ENCODE results near the gene CCDC159. TPM values are rescaled to one million over a fixed set of nuclear protein-coding genes. Genes with fewer than 3 reads are reported as not detected.
A peak's percentile ranks its signal among the peaks of the same experiment; 100 is the strongest.
"Not testable (repeated sequence)": the region's sequence is repeated elsewhere in the genome, so short reads cannot be mapped to it uniquely, and the experiment has no call there.

Gene CCDC159
- total RNA-seq, 1 experiment from 2014 or later, result 7.3 TPM

DNA sequence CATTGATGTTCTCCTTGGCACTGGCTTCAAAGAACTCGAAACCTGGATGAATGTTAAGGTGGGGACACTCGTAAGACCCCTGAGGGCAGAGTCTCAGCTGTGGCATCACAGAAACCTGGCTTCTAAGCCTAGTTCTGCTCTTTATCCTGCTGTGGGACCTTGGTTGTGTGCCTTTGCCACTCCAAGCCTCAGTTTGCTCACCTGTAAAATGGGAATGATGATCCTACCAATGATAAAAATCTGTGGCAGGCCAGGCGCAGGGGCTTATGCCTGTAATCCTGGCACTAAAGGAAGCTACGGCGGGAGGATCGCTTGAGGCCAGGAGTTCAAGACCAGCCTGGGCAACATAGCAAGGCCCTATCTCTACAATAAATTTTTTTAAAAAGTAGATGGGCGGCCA lies 20.8 kb upstream of the CCDC159 start:
- Histone ChIP-seq H3K4me3 (no peak overlapping the region), H3K27ac (no peak overlapping the region), H3K36me3 (no peaks in the 10 kb centered on the region), H3K9me3 (replicated peaks) (no peaks in the 10 kb centered on the region), H3K27me3 (replicated peaks) (no peaks in the 10 kb centered on the region), H3K4me1 (replicated peaks) (peaks cover 37% of the 10 kb centered on the region)
- no peak for DNase-seq (ENCODE audit: low read depth in 1 of 2, low spot score in 2 of 2)

- Histone ChIP-seq H3K27me3 (replicated peaks) (no peaks in the 10 kb centered on the region), H3K27ac (no peak overlapping the region), H3K4me3 (no peak overlapping the region), H3K36me3 (no peaks in the 10 kb centered on the region), H3K9me3 (replicated peaks) (no peaks in the 10 kb centered on the region), H3K4me1 (replicated peaks) (no peaks in the 10 kb centered on the region)
- no peak for DNase-seq (ENCODE audit: low read depth in 1 of 2, low spot score in 2 of 2)
Measured at GRCh38 chr19:11330127-11330526, 16.2 kb upstream of the CCDC159 start.

DNA sequence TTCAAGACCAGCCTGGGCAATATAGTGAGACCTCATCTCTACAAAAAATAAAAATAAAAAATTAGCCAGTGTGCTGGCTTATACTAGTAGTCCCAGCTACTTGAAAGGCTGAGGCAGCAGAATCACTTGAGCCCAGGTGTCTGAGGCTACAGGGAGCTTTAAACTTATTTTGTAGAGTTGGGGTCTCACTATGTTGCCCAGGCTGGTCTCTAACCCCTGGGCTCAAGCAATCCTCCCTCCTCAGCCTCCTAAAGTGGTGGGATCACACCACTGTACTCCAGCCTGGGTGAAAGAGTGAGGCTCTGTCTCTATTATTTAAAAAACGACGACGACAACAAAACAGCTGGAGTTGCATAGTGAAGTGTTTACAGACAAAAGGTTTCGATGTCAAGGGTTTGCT lies 14.8 kb upstream of the CCDC159 start:
- H3K27ac ChIP-seq, result no peak overlapping the region
- DNase-seq (ENCODE audit: low read depth in 1 of 2, low spot score in 2 of 2), result no peak
- H3K9me3 ChIP-seq (replicated peaks), result no peaks in the 10 kb centered on the region
- H3K4me1 ChIP-seq (replicated peaks), result no peaks in the 10 kb centered on the region
- no peaks in the 10 kb centered on the region for H3K36me3 ChIP-seq
- H3K27me3 ChIP-seq (replicated peaks), result no peaks in the 10 kb centered on the region
- no peak overlapping the region for H3K4me3 ChIP-seq

- Histone ChIP-seq H3K27ac (no peak overlapping the region), H3K4me3 (no peak overlapping the region), H3K4me1 (replicated peaks) (no peaks in the 10 kb centered on the region), H3K27me3 (replicated peaks) (no peaks in the 10 kb centered on the region), H3K9me3 (replicated peaks) (no peaks in the 10 kb centered on the region), H3K36me3 (no peaks in the 10 kb centered on the region)
- no peak for DNase-seq (ENCODE audit: low read depth in 1 of 2, low spot score in 2 of 2)
Measured at GRCh38 chr19:11332822-11333221, 13.5 kb upstream of the CCDC159 start.

DNA sequence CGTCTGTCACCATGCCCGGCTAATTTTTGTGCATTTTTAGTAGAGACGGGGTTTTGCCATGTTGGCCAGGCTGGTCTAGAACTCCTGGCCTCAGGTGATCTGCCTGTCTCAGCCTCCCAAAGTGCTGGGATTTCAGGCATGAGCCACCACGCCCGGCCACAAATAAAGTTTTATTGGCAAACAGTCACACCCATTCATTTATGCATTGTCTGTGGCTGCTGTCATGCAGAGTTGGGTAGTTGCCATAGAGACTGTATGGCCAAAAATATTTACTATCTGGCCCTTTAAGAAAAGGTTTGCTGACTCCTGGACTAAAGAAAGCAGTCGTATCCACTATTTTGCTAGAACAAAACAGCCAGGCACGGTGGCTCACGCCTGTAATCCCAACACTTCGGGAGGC lies 12.5 kb upstream of the CCDC159 start:
- not testable (repeated sequence) for DNase-seq (ENCODE audit: low read depth in 1 of 2, low spot score in 2 of 2); H3K36me3 ChIP-seq; H3K4me1 ChIP-seq (replicated peaks); H3K27ac ChIP-seq; H3K9me3 ChIP-seq (replicated peaks); H3K27me3 ChIP-seq (replicated peaks); H3K4me3 ChIP-seq

DNA sequence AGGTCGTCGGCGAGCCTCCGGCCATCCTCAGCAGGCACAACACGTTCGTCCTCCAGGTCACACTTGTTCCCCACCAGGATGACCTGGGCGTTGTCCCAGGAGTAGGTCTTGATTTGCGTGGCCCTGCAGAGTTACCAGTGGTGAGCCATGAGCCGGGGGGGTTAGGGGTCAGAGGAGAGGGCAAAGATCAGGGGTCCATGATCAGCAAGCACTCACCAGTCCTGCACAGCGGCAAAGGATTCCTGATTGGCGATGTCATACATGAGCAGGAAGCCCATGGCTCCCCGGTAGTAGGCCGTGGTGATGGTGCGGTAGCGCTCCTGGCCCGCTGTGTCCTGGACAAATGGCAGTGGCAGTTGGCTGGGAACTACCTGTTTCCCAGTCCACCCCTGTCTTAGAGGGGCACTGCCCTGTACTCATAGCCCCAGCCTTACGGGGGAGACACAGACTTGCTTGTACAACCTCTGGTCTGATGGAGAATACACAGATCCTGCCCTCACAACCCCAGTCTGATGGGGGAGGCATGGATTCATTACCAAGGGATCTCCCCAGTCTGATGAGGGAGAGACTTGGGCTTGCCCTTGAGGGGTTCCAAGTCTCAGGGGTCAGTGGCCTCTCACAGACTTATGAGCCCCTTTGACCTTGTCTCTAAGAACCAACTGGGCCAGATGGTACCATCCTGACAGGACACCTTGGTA lies 10.7 kb upstream of the CCDC159 start:
- DNase-seq (ENCODE audit: low read depth in 1 of 2, low spot score in 2 of 2), result no peak

DNA sequence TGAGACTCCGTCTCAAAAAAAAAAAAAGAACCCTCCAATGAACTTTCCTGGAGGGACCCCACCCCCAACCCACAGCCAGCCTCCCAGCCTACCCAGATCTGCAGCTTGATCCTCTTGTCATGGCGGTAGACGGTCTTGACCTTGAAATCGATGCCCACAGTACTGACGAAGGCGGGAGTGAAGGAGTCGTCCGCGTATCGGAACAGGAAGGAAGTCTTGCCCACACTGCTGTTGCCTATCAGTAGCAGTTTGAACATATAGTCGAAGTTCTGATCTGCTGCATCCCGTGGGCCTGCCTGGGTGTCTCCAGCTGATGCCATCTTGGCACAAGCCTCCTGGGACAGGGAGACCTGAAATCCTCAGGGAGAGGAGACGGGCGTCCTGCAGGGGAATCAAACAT lies 9.2 kb upstream of the CCDC159 start:
- Histone ChIP-seq H3K27ac (no peak overlapping the region), H3K27me3 (replicated peaks) (no peaks in the 10 kb centered on the region), H3K4me1 (replicated peaks) (peaks cover 6% of the 10 kb centered on the region), H3K9me3 (replicated peaks) (no peaks in the 10 kb centered on the region), H3K4me3 (no peak overlapping the region), H3K36me3 (peaks cover 6% of the 10 kb centered on the region)
- no peak for DNase-seq (ENCODE audit: low read depth in 1 of 2, low spot score in 2 of 2)

More for the DNA sequence above, 10.7 kb upstream of the CCDC159 start:
- Histone ChIP-seq H3K9me3 (replicated peaks) (no peaks in the 10 kb centered on the region), H3K4me3 (no peak overlapping the region), H3K27me3 (replicated peaks) (no peaks in the 10 kb centered on the region), H3K27ac (no peak overlapping the region), H3K36me3 (no peaks in the 10 kb centered on the region), H3K4me1 (replicated peaks) (peaks cover 6% of the 10 kb centered on the region)

- H3K36me3 ChIP-seq, result peaks cover 6% of the 10 kb centered on the region
- no peak overlapping the region for H3K4me3 ChIP-seq
- H3K27me3 ChIP-seq (replicated peaks), result no peaks in the 10 kb centered on the region
- no peaks in the 10 kb centered on the region for H3K9me3 ChIP-seq (replicated peaks)
- H3K27ac ChIP-seq, result no peak overlapping the region
- H3K4me1 ChIP-seq (replicated peaks), result peaks cover 6% of the 10 kb centered on the region
- no peak for DNase-seq (ENCODE audit: low read depth in 1 of 2, low spot score in 2 of 2)
Measured at GRCh38 chr19:11338121-11338520, 8.2 kb upstream of the CCDC159 start.

DNA sequence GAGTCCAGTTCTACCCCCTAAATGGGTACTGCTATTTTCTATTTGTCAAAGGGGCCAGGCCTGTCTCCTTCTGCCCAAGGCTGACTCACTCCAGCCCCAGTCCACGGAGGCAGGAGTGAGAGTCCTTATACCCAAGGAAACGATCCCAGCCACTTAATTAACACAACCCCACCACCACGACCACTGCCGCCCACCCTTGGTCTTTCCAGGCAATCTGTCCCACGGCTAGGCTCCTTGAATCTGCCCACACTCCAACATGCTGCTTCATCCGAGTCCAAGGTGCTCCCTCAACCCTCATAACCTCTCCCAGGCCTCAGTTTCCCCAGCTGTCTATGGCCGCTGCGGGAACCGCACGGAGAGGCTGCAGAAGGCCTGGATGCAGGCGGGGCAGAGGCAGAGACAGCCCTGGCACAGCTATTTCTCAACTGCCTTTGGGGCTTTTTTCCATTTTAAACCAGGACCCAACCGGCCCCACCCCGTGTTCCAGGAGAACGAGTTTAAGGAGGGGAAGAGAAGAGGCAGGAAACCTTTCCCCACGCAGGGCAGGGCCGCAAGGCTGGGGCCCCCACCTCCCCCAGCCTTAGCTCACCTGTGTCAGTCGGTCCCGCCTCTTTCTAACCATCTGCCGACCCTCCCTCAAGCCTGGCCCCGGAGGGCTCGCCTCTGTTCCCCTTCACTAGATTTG lies 7.6 kb upstream of the CCDC159 start:
- peaks cover 10% of the 10 kb centered on the region for H3K4me1 ChIP-seq (replicated peaks)
- H3K36me3 ChIP-seq, result peaks cover 6% of the 10 kb centered on the region
- no peaks in the 10 kb centered on the region for H3K9me3 ChIP-seq (replicated peaks)
- no peak for DNase-seq (ENCODE audit: low read depth in 1 of 2, low spot score in 2 of 2)
- H3K27ac ChIP-seq, result no peak overlapping the region
- no peak overlapping the region for H3K4me3 ChIP-seq
- H3K27me3 ChIP-seq (replicated peaks), result no peaks in the 10 kb centered on the region

- Histone ChIP-seq H3K27ac (no peak within 1 kb of the TSS), H3K27me3 (replicated peaks) (no peaks in the 10 kb centered on the region), H3K4me1 (replicated peaks) (peaks cover 17% of the 10 kb centered on the region), H3K9me3 (replicated peaks) (no peaks in the 10 kb centered on the region), H3K36me3 (peaks cover 6% of the 10 kb centered on the region), H3K4me3 (0 out of 2 replicates have a peak within 1 kb of the TSS, but pooled peaks have one; percentile 12)
- DNase-seq (ENCODE audit: low read depth in 1 of 2, low spot score in 2 of 2), result peak in 1 of 2 experiments; percentile 74
Measured at GRCh38 chr19:11339254-11340098, 6.8 kb upstream of the CCDC159 start, which contains the start of gene RAB3D. TSS of gene RAB3D (minus strand) at chr19:11339657. CDS start at chr19:11337399, 2,258 bp downstream.

GRCh38 chr19:11340099-11340467 lies 6.2 kb upstream of the CCDC159 start:
- not testable (repeated sequence) for H3K4me3 ChIP-seq; H3K27me3 ChIP-seq (replicated peaks); H3K9me3 ChIP-seq (replicated peaks); DNase-seq (ENCODE audit: low read depth in 1 of 2, low spot score in 2 of 2); H3K36me3 ChIP-seq; H3K27ac ChIP-seq
- H3K4me1 ChIP-seq (replicated peaks), result peaks cover 23% of the 10 kb centered on the region

- peaks cover 6% of the 10 kb centered on the region for H3K36me3 ChIP-seq
- DNase-seq (ENCODE audit: low read depth in 1 of 2, low spot score in 2 of 2), result no peak
- peaks cover 37% of the 10 kb centered on the region for H3K4me1 ChIP-seq (replicated peaks)
- H3K27ac ChIP-seq, result no peak overlapping the region
- no peak overlapping the region for H3K4me3 ChIP-seq
- no peaks in the 10 kb centered on the region for H3K27me3 ChIP-seq (replicated peaks)
- H3K9me3 ChIP-seq (replicated peaks), result no peaks in the 10 kb centered on the region
Measured at GRCh38 chr19:11342429-11342828, 3.9 kb upstream of the CCDC159 start.

GRCh38 chr19:11345122-11345803 lies 1.1 kb upstream of the CCDC159 start:
- DNase-seq (ENCODE audit: low read depth in 1 of 2, low spot score in 2 of 2), result no peak
- H3K36me3 ChIP-seq, result peaks cover 6% of the 10 kb centered on the region
- H3K27ac ChIP-seq, result no peak overlapping the region
- H3K27me3 ChIP-seq (replicated peaks), result no peaks in the 10 kb centered on the region
- peaks cover 9% of the 10 kb centered on the region for H3K9me3 ChIP-seq (replicated peaks)
- H3K4me3 ChIP-seq, result peak overlapping the region; percentile 51
- H3K4me1 ChIP-seq (replicated peaks), result peaks cover 31% of the 10 kb centered on the region
